Measurements from ENCODE around the gene APOA5. TPM values are rescaled to one million over a fixed set of nuclear protein-coding genes. Genes with fewer than 3 reads are reported as not detected.
"Not testable (repeated sequence)": the region's sequence is repeated elsewhere in the genome, so short reads cannot be mapped to it uniquely, and the experiment has no call there.

APOA5 gene
- total RNA-seq, 1 donor from 2014 or later: not detected

DNA sequence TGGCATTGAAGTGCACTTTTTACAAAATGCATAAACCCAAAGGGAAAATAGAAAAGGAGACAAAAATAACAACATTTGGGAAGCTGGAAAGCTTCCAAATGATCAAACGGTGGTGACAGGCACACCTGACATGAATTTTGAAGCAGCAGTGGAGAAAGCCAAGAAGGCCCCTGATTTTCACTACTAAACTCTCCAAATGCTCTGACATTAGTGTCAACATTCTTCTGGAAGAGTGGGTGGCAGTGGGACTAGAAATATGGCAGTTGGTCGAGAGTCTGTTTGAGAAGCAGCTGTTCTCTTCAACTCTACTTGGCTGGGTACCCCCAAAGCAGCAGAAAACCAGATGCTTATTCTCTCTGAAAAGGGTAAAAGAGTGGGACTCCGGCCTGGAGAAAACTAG, 12.3 kb upstream of the APOA5 start:
- intact Hi-C loops (cut with DNase I): no loop called here
- no peak for DNase-seq (ENCODE audit: low spot score)

DNA sequence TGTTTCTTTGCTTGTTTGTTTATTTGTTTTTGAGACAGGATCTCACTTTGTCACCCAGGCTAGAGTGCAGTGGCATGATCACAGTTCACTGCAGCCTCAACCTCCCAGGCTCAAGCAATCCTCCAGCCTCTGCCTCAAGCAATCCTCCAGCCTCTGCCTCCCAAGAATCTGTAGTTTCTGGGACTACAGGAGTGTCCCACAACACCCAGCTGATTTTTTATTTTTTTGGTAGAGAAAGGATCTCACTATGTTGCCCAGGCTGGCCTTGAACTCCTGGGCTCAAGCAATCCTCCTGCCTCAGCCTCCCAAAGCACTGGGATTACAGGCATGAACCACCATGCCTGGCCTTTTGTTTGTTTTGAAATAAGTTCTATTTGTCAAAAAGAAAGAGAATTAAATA, 10.0 kb upstream of the APOA5 start:
- intact Hi-C loops (cut with DNase I); DNase-seq (ENCODE audit: low spot score): not testable (repeated sequence)

DNA sequence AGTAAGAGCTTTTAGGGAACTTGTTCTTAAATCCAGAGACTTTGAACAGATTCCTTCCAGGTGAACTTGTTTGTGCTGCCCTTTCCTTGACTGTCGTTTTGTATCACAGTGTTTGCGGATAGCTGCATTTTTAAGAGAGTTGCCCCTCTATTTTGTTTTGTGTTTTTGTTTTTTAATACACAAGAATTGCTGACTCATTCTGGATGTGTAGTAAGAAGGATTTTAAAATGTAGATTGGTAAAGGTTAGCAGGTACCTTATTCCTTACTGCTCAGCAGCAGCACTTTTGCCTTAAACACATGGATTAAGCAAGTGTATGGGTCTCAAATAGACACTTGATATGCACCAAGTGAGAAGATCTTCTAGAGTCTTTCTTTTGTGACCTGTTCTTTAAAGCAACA, 8.9 kb upstream of the APOA5 start:
- DNase-seq (ENCODE audit: low spot score): no peak
- intact Hi-C loops (cut with DNase I): no loop called here

DNA sequence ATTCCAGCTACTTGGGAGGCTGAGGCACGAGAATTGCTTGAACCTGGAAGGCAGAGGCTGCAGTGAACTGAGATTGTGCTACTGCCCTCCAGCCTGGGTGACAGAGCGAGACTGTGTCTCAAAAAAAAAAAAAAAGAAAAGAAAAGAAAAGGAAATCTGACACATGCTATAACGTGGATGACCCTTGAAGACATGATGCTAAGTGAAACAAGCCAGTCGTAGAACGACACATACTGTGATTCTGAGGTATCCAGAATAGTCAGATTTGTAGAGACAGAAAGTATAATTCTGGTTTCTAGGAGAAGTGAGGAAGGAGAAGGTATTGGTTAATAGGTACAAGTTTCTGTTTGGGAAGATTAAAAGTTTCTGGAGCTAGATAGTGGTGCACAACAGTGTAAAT, 6.7 kb upstream of the APOA5 start:
- no peak for DNase-seq (ENCODE audit: low spot score)
- intact Hi-C loops (cut with DNase I): no loop called here

DNA sequence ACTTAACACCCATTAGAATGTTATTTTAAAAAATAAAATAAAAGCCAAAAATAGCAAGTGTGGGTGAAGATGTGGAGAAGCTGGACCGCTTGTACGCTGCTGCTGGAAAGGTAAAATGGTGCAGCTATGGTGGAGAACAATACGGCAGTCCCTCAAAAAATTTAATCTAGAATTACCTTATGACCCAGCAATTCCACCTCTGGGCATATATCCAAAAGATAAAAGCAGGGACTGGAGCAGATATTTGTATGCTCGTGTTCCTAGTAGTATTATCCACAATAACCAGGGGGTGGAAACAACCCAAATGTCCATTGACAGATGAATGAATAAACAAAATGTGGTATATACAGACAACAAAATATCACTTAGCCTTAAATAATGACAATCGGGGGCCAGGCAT, 6.1 kb upstream of the APOA5 start:
- DNase-seq (ENCODE audit: low spot score): no peak
- intact Hi-C loops (cut with DNase I): no loop called here

DNA sequence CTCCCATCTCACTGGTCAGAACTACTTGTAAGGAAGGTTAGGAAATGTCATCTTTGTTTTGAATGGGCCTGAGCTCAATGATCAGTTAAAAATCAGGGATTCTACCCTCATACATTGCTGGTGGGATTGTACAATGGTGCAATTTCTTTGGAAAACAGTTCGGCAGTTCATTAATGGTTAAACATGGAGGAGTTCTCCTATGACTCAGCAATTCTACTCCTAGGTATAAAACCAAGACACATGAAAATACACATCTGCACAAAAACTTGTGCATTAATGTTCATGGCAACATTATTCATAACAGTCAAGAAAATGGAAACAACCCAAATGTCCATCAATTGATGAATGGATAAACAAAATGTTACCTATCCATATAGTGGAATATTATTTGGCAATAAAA, 4.9 kb upstream of the APOA5 start:
- DNase-seq (ENCODE audit: low spot score): no peak
- intact Hi-C loops (cut with DNase I): no loop called here

DNA sequence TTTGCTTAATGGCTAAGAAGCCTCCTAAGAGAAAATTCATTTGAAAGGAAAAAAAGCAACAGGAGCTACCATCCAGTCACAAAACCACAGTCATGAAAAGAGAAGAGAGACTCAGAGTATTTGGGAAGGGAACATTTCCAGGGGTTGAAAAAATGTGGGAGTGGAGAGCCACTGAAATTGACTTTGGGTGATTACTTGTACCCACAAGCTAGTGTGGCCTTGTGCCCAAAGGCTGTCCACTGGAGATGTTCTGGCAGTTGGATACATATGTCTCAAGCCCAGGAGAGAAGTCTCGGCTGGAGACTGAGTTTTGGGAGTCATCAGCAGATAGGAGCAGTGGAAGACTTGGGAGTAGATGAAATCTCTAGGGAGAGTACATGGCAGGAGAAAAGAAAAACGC, 3.2 kb upstream of the APOA5 start:
- intact Hi-C loops (cut with DNase I): loop anchor here (5.0 kb wide), 1 partner anchor 82 kb away; no protein-coding TSS in a partner anchor
- DNase-seq (ENCODE audit: low spot score): no peak

DNA sequence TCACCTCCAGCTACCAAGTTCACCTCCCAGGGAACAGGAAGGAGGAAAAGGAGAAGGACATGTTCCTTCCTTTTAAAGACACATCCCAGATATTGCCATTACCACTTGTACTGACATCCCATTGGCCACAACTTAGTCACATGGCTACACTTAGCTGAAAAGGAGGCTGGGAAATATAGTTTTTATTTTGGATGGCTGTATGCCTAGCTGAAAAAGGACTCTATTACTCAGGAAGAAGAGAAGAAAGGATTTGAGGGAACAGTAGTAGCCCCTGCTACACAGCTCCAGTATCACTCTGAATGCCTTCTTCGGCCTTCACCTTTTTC, 2.1 kb upstream of the APOA5 start:
- intact Hi-C loops (cut with DNase I): loop anchor here (2.0 to 5.0 kb wide), 2 partner anchors 84 to 429 kb away; no protein-coding TSS in a partner anchor
- DNase-seq (ENCODE audit: low spot score): no peak

DNA sequence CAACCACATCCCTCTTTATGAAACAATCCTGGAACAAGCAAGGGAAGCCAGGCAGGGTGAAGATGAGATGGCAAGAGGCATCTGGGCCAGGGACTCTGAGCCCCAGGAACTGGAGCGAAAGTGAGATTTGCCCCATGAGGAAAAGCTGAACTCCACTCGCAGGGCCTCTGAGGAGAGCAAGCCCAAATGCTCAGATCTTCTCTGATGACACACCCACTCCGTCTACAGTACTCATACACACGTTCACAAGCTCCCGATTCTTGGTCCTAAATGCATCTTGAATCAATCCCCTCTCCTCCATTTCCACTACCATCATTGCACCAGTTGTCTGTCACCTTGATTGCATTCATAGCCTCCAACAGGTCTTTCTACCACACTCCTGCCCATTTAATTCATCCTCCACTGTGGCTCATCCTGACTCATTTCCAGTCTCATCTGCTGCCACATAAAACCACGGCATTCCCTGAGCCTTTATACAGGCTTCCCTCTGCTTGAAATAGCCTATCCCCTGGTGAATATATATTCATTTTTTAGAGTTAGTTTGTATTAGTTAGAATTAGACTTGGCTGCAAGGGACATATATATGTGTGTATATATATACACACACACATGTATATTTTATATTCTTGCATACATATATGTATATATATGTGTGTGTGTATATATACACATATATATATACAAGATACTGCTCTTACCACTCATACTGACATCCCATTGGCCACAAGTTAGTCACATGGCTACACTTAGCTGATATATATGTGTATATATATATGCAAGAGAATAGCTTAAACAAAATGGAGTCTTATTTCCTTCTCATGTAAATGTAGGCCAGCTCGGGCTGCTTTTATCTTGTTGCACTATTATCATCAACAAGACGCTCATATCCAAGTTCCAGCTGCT, 1.4 kb upstream of the APOA5 start:
- DNase-seq (ENCODE audit: low spot score): no peak
- intact Hi-C loops (cut with DNase I): loop anchor here (2.0 to 5.0 kb wide), 2 partner anchors 84 to 430 kb away; no protein-coding TSS in a partner anchor

DNA sequence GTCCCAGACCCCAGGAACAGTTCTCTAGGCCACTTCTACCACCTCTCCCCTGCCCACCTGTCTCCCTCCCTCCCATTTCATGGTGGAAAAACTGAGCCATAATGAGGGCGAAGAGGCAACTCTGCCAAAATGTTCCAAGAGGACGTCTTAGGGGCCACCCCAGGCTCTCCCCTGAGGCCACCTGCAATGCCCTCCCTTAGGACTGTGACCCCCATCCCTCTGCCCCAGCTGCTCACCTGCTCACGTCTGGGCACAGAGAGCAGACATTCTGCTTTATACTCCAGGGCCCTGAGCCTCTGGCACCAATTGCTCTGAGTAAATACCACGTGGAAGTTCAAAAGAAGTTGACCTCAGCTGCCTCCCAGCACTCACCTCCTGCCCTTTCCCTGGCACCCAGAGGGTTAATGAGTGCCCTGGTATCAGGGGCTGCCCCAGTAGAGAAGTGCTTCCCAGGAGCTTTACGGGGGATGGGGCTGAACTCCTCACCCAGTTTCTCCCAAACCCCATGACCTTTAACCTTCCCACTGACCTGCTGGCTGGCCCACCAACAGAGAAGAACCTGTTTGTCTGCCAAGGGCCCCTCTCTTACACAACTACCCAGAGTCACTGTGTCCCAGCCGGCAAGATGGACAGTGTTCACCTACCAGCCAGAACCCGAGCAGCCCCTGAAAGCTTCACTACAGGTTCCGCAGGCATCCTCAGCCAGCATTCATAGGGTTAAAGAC, 627 bp upstream of the APOA5 start:
- intact Hi-C loops (cut with DNase I): loop anchor here (2.0 to 5.0 kb wide), 2 partner anchors 85 to 430 kb away; no protein-coding TSS in a partner anchor
- no peak for DNase-seq (ENCODE audit: low spot score)

DNA sequence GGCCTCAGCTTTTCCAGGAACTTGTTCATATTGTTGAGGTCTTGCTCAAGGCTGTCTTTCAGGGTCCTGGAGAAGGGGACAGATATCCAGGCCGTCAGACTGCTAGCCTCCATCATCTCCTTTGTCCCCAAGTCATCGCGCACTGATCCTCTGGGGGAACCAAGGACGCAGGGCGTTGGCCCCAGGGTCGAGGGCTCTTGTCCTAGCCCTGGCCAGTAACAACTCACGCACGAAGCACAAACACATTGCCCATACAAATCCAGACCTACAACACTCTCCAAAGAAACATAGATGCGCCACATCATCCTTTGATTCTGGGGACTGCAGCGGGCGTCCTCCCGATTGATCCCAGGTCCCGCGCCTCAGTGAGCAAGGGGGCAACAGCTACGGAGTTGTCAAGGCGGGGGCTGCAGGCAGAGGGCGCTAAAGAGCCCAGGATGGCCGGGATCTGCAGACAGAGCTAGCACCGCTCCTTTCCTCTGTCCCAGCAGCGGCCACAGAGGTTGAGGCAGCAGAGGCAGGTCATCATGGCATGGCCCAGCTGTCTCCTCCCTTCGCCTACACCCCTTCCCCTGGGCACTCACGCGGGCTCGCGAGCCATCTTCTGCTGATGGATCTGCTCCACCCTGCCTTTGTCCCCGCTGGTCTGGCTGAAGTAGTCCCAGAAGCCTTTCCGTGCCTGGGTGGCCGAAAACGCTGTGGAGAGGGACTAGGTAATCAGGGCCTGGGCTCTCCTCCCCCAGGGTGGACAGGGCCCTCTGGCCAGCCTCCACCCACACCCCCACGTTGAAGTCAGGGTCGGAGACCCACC, 472 bp downstream of the APOA5 start:
- DNase-seq (ENCODE audit: low spot score): peak; percentile 86
- intact Hi-C loops (cut with DNase I): loop anchor here (2.0 to 5.0 kb wide), 3 partner anchors 46 to 316 kb away; partner anchors contain the start of gene APOA1

DNA sequence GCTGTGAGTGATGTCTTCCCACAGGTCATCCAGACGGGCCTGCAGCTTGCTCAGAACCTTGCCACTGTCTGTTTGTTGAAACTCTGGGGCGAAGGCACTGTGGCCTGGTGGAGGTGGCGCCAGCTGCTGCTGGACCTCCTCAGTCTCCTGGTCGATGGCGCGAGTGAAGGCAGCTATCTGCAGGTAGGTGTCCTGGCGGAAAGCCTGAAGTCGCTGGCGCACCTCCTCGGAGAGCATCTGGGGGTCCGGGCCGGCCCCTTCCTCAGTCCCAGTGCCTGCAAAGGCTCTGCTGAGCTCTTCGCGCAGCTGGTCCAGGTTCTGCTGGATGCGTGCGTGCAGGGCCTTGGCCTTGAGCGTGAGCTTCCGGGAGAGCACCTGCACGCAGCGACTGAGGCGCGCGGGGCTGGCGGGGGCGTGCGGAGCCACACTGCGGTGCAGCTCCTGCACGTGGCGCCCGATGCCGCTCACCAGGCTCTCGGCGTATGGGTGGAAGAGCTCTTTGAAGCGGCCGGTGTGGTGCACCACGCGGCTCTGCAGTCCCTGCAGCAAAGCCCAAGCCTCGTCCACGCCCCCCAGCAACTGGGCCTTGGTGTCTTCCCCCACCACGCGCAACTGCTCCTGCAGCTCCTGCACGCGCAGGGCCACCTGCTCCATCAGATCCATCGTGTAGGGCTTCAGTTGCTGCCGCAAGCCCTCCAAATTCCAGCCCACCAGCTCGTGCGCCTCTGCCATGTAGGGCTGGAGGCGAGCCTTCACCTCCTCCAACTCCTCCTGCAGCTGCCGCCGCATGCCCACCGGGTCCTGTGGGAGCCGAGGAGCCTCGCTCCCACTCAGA, 1.3 kb downstream of the APOA5 start:
- intact Hi-C loops (cut with DNase I): loop anchor here (2.0 to 5.0 kb wide), 3 partner anchors 46 to 316 kb away; partner anchors contain the start of gene APOA1
- no peak for DNase-seq (ENCODE audit: low spot score)

DNA sequence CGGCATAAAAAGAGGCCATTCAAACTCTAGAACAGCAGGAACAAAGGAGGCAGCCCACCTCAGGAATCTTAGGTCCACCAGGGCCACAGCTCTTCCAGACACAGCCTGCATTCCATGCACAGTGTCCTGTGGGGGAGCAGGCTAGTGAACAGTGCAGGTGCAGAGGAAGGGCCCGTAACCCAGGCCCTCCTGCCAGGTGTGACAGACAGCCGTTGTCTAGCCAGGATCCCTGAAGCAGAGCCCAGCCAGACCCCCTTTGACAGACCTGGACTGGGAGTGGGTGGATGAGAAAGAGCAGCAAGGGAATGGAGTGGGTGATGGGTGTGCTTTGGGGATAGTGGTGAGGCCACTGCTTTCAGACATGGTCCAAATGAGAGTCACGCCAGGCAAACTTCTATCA, 2.7 kb downstream of the APOA5 start:
- DNase-seq (ENCODE audit: low spot score): no peak
- intact Hi-C loops (cut with DNase I): loop anchor here (2.0 kb wide), 1 partner anchor 16 kb away; the partner anchor contains the start of gene BUD13

DNA sequence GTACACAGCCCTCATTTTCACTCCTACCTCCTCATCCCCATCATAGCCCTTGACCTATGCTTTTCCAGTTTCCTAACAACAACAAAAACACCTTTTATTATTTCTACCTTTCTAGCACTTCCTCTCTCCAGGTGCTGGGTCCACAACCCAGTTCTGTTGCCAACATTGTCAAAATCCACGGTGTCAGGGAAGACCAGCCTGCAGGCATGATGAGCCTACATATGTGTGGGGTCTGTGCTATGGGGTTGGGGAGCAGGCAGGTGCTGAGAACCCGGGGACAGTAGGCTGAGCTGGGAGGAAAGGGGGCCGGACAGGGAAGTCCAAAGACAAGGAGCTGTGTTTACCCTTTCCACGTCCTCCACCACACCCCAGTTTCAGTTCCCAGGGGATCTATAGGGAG, 3.1 kb downstream of the APOA5 start:
- intact Hi-C loops (cut with DNase I): loop anchor here (2.0 kb wide), 1 partner anchor 16 kb away; the partner anchor contains the start of gene BUD13
- DNase-seq (ENCODE audit: low spot score): no peak

DNA sequence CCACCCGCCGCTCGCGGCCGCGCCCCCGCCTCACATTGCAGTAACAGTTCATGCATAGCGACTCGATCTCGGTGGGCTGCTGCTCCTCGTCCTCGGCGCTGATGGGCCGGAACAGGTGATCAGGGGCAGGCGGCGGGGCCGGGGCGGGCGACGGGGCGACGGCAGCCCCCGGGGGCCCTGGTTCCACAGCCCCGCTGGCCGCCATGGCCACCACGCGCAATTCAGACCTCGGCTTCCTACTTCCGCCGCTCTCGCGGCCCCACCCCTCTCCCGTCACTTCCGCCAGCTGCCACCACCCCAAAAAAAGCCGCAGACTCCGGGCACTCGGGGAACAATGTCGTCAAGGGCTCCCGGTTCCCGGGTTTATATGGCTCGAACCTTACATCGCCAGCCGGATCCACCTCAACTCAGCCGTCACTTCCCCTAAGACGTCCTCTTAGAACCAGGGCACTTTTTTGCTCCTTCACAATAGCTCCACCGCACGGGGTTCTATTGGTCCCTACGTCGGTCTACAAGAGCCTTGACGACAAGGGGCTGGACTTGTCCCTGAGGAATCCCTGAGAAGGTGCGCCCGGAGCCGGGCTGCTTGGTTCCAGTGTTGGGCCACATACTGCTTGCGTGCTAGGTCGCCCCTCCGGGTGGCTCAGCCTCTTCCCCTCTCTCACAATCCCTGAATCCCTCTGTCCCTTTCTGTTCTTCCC, 3.7 kb downstream of the APOA5 start, which contains the start of gene ZPR1:
ZPR1 (minus strand) TSS at position 238 of the 701 bp plus-strand sequence; CDS start at position 205, 33 bp downstream.
- intact Hi-C loops (cut with DNase I): loop anchor here (2.0 kb wide), 1 partner anchor 15 kb away; the partner anchor contains the start of gene BUD13
- DNase-seq (ENCODE audit: low spot score): peak; percentile 96

DNA sequence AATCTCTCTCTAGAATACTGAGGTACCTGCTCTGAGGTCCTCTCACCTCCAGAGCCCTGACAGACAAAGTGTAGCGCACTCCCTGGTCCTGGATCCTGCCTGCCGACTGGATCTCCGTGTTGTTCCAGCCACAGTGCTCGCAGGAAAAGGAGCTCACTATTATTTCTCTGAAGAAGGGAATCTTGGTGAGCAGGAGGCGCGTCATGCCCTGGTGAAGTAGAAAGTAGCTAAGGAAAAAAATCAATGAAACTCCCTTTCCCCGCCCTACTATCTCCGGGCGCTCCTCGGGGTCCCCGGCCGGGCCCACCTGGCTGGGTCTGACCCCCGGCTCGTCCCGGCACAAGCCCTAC, 4.3 kb downstream of the APOA5 start:
- intact Hi-C loops (cut with DNase I): no loop called here
- DNase-seq (ENCODE audit: low spot score): no peak

DNA sequence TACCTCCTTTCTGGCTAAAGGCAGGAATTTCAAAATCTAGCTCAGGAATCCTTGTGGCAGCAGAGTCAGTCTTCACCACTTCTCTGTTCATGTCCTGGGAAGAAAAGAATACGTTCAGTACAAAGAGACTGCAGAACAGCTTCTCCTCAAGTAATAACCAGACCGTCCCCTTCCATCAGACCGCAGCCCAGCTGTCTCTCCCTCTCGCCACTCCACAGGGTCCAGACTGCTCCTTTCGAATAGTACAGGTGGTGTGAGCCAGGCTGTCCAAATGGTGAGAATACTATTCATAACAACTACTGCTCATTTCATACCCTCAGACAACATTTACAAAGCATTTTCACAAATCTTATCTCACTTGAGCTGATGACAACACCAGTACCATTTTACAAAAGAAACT, 4.7 kb downstream of the APOA5 start:
- intact Hi-C loops (cut with DNase I): no loop called here
- no peak for DNase-seq (ENCODE audit: low spot score)

DNA sequence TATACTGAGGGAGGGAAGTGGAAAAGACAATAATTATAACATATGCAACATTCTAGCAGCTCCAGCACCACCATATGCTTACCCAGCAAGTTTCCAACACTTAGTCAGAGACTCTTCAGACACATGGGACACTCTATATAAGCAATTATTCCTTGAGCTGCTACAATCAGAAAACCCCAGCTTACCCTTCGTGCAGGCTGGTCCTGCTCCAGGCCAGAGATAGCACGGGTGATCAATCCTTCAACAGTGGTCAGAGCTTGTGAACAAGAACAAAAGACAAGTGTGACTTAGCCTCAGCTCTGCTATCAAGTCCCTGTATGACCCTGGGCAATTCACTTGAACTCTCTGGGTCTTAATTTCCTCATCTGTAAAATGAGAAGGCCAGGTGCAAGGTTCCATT, 5.4 kb downstream of the APOA5 start:
- intact Hi-C loops (cut with DNase I): no loop called here
- no peak for DNase-seq (ENCODE audit: low spot score)

All from cardiac septum (tissue), 1 donor.